SK-N-SH (cell line): ENCODE measurements around the gene NECTIN1.

Experiments
- CHD2 ChIP-seq: fragments of 150-350 bp; IDR thresholded peaks from 2 replicates; pipeline ENCODE4 v1.6.1; 2018; ENCODE audit warnings: low read length; ENCODE audit not compliant: partially characterized antibody
- FOXM1 ChIP-seq: IDR thresholded peaks from 2 replicates; pipeline ENCODE4 v1.4.0; 2012; ENCODE audit warnings: low read depth, mild to moderate bottlenecking
- IRF3 ChIP-seq: fragments of 150-350 bp; IDR thresholded peaks from 2 replicates; pipeline ENCODE4 v1.6.1; 2016; ENCODE audit warnings: mild to moderate bottlenecking, low read depth, low read length
- NRF1 ChIP-seq: IDR thresholded peaks from 2 replicates; pipeline ENCODE4 v1.6.1; 2012; ENCODE audit warnings: low read depth, mild to moderate bottlenecking, low read length

GRCh38 chr11:119727523-119728151, 1.4 kb downstream of the NECTIN1 start:
- TF ChIP-seq IRF3: no peak
- TF ChIP-seq CHD2: no peak
- no peak for TF ChIP-seq NRF1
- no peak for TF ChIP-seq FOXM1
